HG03196 (cell line): Measurements from ENCODE around the gene HELT.
A peak's percentile ranks its signal among the peaks of the same experiment; 100 is the strongest.
"Not testable (repeated sequence)": the region's sequence is repeated elsewhere in the genome, so short reads cannot be mapped to it uniquely, and the experiment has no call there.

Experiments used
- ATAC-seq: cut with Tn5 transposase; IDR thresholded peaks from one replicate; pipeline ENCODE4 v1.9.1; 2021; ENCODE audit not compliant: unreplicated experiment

Gene HELT

DNA sequence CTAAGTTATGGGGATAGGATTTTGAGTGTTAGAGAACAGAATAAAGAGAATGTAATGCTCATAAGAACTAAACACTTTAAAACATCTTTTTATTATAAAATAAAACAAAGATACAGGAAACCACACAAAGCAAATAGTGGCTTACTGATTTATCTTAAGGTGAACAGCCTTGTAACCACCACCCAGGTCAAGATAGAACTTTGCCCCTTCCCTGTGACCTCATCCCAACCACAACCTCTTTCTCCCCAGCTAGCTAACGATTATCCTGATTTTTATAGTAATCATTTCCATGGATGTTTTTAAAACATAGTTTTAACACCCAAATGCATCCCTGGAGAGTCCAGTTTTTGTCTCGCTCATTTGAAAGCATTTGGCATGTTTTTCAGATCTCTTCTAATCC, 17.0 kb downstream of the HELT start:
- ATAC-seq: no peak

DNA sequence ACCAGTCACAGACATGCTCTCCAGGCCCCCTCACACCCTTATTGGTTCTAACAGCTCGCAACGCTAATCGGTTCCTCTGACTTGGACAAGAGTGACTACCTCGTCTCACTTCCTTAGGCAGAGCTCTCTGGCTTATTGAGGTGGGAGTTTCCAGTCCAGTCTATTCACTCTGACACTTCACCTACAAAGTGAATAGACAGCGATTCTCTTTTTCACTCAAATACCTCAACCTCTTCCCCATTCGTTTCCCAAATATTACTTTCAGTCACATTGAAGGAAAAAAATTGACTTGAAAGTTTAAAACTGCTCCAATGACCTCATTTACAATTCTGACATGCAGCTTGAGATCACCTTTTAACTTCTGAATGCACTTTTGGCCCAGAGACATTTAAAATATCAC, 17.7 kb downstream of the HELT start:
- no peak for ATAC-seq

DNA sequence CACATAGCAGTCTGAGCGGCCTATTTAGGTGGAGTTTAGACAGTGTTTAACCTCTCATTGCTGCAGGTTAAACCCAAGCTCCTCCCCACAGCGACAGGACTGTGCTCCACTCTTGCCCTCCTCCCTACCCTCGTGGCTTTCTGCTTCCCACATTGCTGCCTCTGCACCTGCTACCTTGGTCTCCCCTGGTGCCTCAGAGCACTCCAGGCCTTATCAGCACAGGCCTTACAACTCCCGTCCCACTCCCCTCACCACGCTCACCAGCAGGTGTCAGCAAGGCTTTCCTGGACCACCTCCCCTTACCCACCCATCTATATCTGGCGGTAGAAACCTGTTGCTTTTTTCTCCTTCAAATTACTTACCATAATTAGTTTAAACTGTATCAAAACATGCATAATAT, 18.6 kb downstream of the HELT start:
- ATAC-seq: no peak

DNA sequence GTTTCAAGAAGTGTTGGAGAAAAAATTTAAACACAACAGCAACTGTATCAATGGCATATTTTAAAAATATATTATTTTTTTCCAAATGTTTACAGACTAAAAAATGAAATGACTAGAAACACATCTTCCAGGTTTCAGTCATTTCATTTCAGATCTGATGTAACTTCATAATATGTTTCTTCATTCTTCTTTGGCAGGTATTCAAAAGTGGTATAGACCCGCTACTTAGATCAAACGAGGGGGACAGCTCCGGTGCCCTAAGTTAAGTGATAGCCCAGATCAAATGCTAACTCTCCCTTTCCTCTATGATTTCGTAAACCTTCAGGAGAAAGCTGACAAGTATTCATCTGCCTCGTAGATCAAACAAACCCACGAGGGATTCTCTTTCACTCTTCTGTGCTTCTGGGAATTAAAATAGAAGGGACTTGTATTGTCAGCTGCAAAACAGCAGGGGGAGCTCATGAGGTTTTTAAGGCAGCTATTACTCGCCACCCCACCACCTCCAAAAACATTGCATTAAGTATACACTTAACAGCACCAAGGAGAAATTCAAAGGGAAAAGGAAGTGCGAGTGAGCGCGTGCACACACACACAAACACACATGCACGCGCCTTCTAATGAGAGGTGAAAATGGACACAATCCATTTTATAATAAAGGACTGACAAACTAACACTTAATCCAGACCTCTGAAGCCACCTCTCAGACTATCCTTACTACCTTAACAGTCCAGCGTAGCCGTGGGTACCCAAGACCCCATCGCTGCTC, 21.4 kb downstream of the HELT start:
- ATAC-seq: peak; percentile 60

DNA sequence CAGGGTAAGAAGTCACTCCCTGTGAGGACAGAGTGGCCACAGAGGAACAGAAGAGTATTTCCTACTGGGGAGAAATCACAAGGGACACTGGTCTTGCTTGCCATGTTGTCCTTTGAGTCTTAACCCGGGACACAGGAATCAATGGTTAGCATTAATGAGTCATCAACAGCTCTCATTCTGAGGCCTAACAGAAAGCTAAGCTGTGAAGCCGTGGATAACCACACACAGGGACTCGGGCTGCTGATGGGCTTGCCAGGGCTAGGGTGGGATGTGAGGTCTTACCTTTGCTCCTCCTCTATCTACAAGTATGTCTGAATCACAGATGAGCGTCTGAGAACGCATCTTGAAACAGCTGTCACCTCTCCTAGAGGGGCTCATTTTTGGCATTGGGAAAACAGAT, 22.2 kb downstream of the HELT start:
- ATAC-seq: no peak

DNA sequence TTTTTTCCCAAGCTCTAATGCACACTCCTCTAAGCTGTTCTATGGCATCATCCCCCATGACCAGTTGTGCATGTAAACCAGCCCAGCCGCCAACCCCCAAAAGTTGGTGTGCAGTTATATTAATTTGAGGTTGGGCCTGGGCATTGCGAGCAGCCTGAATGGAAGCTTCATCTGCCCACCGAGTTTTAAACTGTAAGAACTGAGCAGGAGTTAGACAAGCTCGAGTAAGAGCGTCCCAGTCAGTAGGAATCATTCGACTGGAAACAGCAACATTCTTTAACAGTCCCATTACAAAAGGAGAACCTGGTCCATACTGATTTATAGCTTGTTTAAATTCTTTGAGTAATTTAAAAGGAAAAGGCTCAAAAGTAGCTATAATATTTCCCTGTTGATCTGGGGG, 32.0 kb downstream of the HELT start:
- ATAC-seq: not testable (repeated sequence)

DNA sequence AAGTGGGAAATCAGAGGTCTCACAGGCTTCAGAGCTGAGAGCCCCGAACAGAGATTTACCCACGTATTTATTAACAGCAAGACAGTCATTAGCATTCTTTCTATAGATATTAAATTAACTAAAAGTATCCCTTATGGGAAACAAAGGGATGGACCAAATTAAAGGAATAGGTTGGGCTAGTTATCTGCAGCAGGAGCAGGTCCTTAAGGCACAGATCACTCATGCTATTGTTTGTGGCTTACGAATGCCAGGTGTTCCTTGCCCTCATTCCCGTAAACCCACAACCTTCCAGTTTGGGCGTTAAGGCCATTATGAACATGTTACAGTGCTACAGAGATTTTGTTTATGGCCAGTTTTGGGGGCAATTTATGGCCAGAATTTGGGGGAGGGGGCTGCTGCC, 33.0 kb downstream of the HELT start:
- not testable (repeated sequence) for ATAC-seq

DNA sequence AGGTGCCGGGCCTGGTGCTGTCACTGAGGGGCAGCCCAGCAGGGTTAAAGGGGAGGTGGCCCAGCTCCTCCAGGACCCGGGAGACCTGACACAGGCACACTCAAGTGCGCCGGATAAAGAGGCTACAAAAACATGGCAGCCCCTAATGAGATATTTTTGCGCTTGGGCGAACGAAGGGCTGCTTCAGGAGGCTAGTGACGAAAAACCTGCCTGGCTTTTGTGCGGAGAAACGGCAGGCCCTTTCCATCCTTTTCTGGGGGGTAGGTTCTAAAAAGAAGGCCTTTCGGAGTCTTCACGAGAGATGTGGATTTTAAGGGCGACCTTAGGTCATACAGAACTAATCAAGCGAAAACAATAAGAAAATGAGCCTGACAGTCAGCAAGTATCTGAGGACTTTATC, 35.5 kb downstream of the HELT start:
- no peak for ATAC-seq

DNA sequence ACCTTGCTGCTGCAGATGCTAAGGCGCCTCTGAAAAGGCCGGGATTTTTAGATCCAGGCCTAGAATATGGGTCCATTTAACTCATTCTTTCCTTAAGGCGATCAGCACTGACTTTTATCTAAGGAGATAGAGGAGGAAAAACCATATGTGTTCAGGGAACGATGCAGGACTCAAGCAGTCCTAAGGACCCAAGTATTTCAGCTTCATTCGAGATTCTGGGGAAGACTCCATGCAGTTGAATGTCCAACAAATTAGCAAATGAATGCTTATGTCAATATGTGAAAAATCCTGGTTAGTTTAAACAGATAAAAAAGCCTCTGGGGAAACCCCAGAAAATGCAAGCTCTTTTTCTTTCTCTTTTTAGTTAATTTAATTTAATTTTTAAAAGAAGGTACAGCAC, 36.0 kb downstream of the HELT start:
- no peak for ATAC-seq

DNA sequence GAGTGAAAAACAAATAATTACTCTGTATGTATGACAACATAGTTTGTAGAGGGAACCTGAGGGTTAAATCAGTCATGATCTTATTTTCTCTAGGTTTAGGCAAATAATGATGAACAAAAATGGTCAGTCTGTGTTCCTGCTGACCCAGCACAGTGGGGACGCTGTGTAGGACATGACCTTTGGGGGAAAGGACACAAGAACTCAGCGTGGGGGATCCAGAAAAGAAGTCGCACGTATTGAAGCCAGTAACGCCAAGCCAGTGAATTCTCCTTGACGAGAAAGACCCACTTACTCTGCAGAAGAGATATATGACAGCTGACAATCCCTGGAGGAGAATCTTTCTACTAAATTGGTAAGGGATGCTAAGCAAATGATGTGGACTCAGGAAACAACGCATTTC, 36.6 kb downstream of the HELT start:
- ATAC-seq: no peak

DNA sequence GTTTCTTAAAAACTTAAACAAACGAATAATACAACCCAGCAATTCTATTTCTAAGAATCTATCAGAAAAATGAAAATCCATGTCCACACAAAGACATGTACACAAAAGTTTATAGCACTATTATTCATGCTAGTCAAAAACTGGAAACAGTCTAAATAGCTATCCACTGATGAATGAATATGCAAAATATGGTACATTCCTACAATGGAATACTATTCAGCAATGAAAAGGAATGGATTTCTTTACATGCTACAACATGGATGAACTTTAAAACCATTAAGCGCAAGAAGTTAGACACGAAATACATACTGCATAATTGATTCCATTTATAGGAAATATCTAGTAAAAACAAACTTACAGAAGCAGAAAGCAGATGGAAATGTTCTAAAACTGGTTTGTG, 43.3 kb downstream of the HELT start:
- ATAC-seq: no peak

DNA sequence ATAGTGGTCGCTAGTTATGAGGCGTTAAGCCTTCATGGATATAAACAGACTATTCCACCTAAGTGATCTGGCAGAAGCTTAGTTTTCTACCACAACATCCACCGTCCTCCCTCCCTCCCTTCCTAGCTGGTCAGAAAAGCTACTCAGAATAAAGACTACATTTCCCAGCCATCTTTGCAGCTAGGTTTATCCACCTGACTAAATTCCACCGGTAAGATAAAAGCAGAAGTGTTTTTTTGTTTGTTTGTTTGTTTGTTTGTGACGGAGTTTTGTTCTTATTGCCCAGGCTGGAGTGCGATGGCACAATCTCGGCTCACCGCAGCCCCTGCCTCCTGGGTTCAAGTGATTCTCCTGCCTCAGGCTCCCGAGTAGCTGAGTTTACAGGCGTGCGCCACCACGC, 44.3 kb downstream of the HELT start:
- no peak for ATAC-seq

DNA sequence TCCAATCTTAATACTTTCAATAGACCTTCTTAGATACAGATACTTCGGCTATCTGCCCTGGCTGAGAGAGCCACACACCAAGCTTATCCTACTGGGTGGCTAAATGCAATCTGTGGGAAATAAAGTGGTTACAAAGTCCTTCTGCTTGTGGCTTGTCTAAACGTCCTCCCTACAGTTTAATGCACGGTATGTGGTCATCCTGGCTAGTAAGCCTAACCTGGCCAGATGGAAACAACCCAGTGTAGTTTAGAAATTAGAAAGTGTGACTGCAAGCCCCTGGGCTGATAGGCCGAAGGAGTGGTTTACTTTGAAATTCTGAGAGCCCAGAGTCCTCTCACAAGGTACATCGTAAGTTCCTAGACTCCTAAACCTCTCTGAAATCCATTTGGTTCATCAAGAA, 47.9 kb downstream of the HELT start:
- ATAC-seq: no peak

DNA sequence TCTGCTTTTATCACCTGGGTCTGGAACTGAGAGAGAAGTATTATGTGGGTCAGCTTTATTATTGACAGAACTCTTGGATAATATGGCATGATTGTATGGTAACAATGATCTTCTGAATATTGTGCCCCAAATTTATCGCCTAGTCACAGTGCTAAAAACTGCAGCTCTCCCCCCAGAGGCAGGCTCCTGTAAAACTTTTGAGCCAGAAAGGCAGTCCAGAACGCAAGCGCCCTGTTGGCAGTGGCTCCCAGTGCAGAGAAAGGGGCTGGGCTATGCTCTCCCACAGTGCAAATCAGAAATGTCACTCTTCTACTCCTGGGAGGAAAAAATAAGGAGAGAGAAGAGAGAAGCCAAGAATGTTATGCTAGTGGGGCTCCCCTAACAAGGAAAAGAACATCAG, 50.5 kb downstream of the HELT start:
- ATAC-seq: no peak
